GM19035 (cell line): ENCODE results near the gene AMD1.

Source experiments
- ATAC-seq: cut with Tn5 transposase; IDR thresholded peaks from one replicate; pipeline ENCODE4 v1.9.1; 2021; ENCODE audit not compliant: unreplicated experiment

AMD1 gene

GRCh38 chr6:110935171-110935570 lies 60.6 kb downstream of the AMD1 start:
- ATAC-seq, result no peak

GRCh38 chr6:110938171-110938570 lies 63.6 kb downstream of the AMD1 start:
- no peak for ATAC-seq

- ATAC-seq, result no peak
Measured at GRCh38 chr6:110939429-110940200, 65.0 kb downstream of the AMD1 start.

- peak; percentile 100 for ATAC-seq
Measured at GRCh38 chr6:110944681-110945151, 70.1 kb downstream of the AMD1 start.
